KMS-11 (cell line): ENCODE results near the gene CIT.

Source experiments
- H2AFZ ChIP-seq: fragments of 200-600 bp; sonication (generic); 2 replicates; pipeline ENCODE4 v1.6.1; 2016; ENCODE audit warnings: antibody characterized with exemption, mixed run types, low read depth
- H3K27ac ChIP-seq: fragments of 200-600 bp; sonication (generic); 2 replicates; pipeline ENCODE4 v1.6.1; 2016; ENCODE audit warnings: mild to moderate bottlenecking, mixed run types
- H3K27me3 ChIP-seq: fragments of 200-600 bp; sonication (generic); 2 replicates; pipeline ENCODE4 v1.6.1; 2017; ENCODE audit warnings: mild to moderate bottlenecking, low read depth, mixed run types, moderate library complexity; ENCODE audit not compliant: insufficient read depth
- H3K36me3 ChIP-seq: fragments of 200-600 bp; sonication (generic); 2 replicates; pipeline ENCODE4 v1.6.1; 2017; ENCODE audit warnings: mild to moderate bottlenecking, mixed run types; ENCODE audit not compliant: insufficient read depth
- H3K4me1 ChIP-seq: fragments of 200-600 bp; sonication (generic); 2 replicates; pipeline ENCODE4 v1.6.1; 2016; ENCODE audit warnings: mild to moderate bottlenecking, low read depth, mixed run types; ENCODE audit not compliant: poor library complexity, severe bottlenecking
- H3K4me2 ChIP-seq: fragments of 200-600 bp; sonication (generic); 2 replicates; pipeline ENCODE4 v1.7.0; 2016; ENCODE audit warnings: mild to moderate bottlenecking, mixed run types
- H3K4me3 ChIP-seq: fragments of 200-600 bp; sonication (generic); IDR thresholded peaks from 2 replicates; pipeline ENCODE4 v1.6.1; 2017; ENCODE audit warnings: low read depth, low read length, mixed read lengths; ENCODE audit not compliant: insufficient read depth
- H3K79me2 ChIP-seq: fragments of 200-600 bp; sonication (generic); 2 replicates; pipeline ENCODE4 v1.6.1; 2016; ENCODE audit warnings: low read depth, mixed run types; ENCODE audit not compliant: insufficient read depth
- H3K9ac ChIP-seq: fragments of 200-600 bp; sonication (generic); 2 replicates; pipeline ENCODE4 v1.6.1; 2016; ENCODE audit warnings: mild to moderate bottlenecking, mixed run types
- H4K20me1 ChIP-seq: fragments of 200-600 bp; sonication (generic); 2 replicates; pipeline ENCODE4 v1.6.1; 2016; ENCODE audit warnings: mild to moderate bottlenecking, mixed run types; ENCODE audit not compliant: insufficient read depth
- TF ChIP-seq, protein P1 (sequence below): fragments of 200-600 bp; sonication (generic); conservative IDR thresholded peaks from 2 replicates; pipeline ENCODE4 v1.6.1; 2017; ENCODE audit warnings: low read depth, mild to moderate bottlenecking, antibody characterized with exemption, low read length, moderate library complexity, mixed read lengths

CIT gene

DNA sequence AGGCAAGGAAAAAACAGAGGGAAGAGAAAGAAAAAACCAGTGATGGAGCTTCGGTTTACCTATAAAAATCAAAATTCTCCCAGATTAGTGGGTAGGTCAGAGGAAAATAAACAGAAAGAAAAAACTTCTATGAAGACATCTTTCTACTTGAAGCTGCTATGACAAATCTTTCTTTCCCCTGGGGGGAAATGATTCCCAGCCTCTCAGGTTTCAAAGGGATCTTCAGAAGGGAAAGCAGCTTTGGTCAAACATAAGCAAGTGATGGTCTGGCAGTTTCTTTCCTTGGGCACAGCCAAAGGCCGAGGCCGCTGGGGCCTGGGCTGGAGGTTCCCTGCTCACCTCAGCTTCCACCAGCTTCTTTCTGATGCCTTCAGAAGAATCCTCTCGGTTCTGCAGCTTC, 104.7 kb downstream of the CIT start:
- no peak overlapping the region for H3K9ac ChIP-seq
- H3K36me3 ChIP-seq = no peaks in the 10 kb centered on the region
- no peak overlapping the region for H2AFZ ChIP-seq
- H4K20me1 ChIP-seq = no peaks in the 10 kb centered on the region
- no peaks in the 10 kb centered on the region for H3K27me3 ChIP-seq
- TF ChIP-seq, protein P1, sequence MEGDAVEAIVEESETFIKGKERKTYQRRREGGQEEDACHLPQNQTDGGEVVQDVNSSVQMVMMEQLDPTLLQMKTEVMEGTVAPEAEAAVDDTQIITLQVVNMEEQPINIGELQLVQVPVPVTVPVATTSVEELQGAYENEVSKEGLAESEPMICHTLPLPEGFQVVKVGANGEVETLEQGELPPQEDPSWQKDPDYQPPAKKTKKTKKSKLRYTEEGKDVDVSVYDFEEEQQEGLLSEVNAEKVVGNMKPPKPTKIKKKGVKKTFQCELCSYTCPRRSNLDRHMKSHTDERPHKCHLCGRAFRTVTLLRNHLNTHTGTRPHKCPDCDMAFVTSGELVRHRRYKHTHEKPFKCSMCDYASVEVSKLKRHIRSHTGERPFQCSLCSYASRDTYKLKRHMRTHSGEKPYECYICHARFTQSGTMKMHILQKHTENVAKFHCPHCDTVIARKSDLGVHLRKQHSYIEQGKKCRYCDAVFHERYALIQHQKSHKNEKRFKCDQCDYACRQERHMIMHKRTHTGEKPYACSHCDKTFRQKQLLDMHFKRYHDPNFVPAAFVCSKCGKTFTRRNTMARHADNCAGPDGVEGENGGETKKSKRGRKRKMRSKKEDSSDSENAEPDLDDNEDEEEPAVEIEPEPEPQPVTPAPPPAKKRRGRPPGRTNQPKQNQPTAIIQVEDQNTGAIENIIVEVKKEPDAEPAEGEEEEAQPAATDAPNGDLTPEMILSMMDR = no peak
- H3K4me1 ChIP-seq = no peaks in the 10 kb centered on the region
- H3K4me3 ChIP-seq = no peak overlapping the region
- no peaks in the 10 kb centered on the region for H3K79me2 ChIP-seq
- H3K27ac ChIP-seq = no peak overlapping the region
- no peak overlapping the region for H3K4me2 ChIP-seq

DNA sequence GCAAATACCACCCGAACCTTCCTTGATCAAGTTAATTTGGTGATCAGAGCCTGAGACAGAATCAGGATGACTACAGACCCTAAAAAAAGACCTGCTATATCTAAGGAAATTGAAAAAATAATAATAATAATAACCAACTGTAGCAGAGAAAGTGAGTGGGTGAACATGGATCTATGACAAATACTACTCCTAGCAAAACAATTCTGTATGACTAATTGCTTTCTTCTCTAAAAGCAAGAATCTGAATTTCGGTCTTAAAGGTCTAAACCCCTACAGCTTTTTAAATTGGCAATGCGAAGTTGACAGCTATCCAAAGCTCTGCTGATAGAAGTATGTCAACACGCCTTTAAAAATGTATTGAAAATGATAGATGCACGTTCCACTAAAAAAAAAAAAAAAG, 107.0 kb downstream of the CIT start:
- TF ChIP-seq, protein P1 = no peak
- H3K36me3 ChIP-seq = no peaks in the 10 kb centered on the region
- no peaks in the 10 kb centered on the region for H4K20me1 ChIP-seq

DNA sequence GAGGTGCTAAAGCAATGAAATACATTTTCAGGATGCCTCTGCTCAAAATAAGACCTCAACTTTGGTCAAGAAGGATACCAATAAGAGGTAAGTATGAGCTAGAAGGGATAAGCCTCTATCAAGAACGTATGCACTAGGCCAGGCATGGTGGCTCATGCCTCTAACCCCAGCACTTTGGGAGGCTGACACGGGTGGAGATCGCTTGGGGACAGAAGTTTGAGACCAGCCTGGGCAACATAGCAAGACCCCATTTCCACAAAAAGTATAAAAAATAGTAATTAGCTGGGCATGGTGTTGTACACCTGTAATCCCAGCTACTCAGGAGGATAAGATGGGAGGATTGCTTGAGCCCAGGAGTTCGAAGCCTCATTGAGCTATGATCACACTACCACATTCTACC, 114.5 kb downstream of the CIT start:
- H3K36me3 ChIP-seq = no peaks in the 10 kb centered on the region
- H3K27me3 ChIP-seq = no peaks in the 10 kb centered on the region
- no peak overlapping the region for H3K4me2 ChIP-seq
- no peak overlapping the region for H3K9ac ChIP-seq
- TF ChIP-seq, protein P1 = no peak
- H3K4me3 ChIP-seq = no peak overlapping the region
- no peaks in the 10 kb centered on the region for H3K79me2 ChIP-seq
- H4K20me1 ChIP-seq = no peaks in the 10 kb centered on the region
- H3K4me1 ChIP-seq = no peaks in the 10 kb centered on the region
- no peak overlapping the region for H2AFZ ChIP-seq
- no peak overlapping the region for H3K27ac ChIP-seq

More for the DNA sequence above, 107.0 kb downstream of the CIT start:
- Histone ChIP-seq H3K4me1 (no peaks in the 10 kb centered on the region), H3K9ac (no peak overlapping the region), H3K27me3 (no peaks in the 10 kb centered on the region), H3K27ac (no peak overlapping the region), H3K4me2 (no peak overlapping the region), H2AFZ (no peak overlapping the region), H3K4me3 (no peak overlapping the region), H3K79me2 (no peaks in the 10 kb centered on the region)

DNA sequence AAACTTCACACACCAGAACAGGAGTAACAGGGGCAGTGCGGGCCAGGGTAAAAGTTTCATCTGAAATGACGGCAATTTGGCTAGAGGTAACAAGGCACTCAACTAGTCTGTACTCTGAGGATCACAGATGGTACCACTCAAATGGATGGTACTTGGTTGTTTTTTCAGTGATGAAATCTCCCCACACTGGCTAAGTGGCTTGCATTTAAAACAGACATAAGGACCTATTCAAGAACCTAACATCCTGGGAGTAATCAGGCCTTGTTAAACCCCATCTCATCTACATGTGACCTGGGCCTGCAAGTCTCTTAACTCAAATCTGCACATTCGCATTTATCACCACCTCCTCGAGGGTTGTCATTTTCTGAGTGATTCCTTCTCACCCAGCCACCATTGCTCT, 118.4 kb downstream of the CIT start:
- Histone ChIP-seq H2AFZ (no peak overlapping the region), H3K4me2 (no peak overlapping the region), H4K20me1 (no peaks in the 10 kb centered on the region), H3K27ac (no peak overlapping the region), H3K79me2 (no peaks in the 10 kb centered on the region), H3K27me3 (no peaks in the 10 kb centered on the region), H3K9ac (no peak overlapping the region), H3K4me3 (no peak overlapping the region), H3K36me3 (no peaks in the 10 kb centered on the region), H3K4me1 (no peaks in the 10 kb centered on the region)
- TF ChIP-seq, protein P1 = no peak

DNA sequence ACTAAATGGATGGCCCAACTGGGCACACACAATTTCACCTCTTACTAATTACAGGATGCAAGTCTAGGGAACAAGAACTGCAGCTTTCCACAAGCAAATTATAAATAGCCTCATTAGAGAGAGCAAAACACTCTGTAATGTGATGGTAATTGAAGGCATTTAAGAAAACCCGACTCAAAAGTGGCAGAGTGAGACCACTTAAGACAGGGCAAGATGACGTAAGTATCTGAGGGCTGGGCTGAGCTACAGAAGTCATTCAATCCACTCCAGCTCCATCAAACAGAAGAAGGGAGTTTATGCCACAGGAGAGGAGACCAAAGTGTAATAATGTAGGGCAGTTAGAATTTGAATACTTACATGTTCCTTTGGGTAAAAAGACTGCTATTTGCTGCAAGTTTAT, 118.9 kb downstream of the CIT start:
- TF ChIP-seq, protein P1 = no peak
- Histone ChIP-seq H2AFZ (no peak overlapping the region), H3K79me2 (no peaks in the 10 kb centered on the region), H3K36me3 (no peaks in the 10 kb centered on the region), H3K4me2 (no peak overlapping the region), H3K27ac (no peak overlapping the region), H3K9ac (no peak overlapping the region), H3K4me1 (no peaks in the 10 kb centered on the region), H4K20me1 (no peaks in the 10 kb centered on the region), H3K4me3 (no peak overlapping the region), H3K27me3 (no peaks in the 10 kb centered on the region)
